ENCODE data around the gene RGMA. TPM values are rescaled to one million over a fixed set of nuclear protein-coding genes. Genes with fewer than 3 reads are reported as not detected.

Gene RGMA, protein sequence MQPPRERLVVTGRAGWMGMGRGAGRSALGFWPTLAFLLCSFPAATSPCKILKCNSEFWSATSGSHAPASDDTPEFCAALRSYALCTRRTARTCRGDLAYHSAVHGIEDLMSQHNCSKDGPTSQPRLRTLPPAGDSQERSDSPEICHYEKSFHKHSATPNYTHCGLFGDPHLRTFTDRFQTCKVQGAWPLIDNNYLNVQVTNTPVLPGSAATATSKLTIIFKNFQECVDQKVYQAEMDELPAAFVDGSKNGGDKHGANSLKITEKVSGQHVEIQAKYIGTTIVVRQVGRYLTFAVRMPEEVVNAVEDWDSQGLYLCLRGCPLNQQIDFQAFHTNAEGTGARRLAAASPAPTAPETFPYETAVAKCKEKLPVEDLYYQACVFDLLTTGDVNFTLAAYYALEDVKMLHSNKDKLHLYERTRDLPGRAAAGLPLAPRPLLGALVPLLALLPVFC
- polyA plus RNA-seq (2013, experiment 1 of 2) = 36.5 TPM
- polyA plus RNA-seq (2013, experiment 2 of 2) = 41.0 TPM

DNA sequence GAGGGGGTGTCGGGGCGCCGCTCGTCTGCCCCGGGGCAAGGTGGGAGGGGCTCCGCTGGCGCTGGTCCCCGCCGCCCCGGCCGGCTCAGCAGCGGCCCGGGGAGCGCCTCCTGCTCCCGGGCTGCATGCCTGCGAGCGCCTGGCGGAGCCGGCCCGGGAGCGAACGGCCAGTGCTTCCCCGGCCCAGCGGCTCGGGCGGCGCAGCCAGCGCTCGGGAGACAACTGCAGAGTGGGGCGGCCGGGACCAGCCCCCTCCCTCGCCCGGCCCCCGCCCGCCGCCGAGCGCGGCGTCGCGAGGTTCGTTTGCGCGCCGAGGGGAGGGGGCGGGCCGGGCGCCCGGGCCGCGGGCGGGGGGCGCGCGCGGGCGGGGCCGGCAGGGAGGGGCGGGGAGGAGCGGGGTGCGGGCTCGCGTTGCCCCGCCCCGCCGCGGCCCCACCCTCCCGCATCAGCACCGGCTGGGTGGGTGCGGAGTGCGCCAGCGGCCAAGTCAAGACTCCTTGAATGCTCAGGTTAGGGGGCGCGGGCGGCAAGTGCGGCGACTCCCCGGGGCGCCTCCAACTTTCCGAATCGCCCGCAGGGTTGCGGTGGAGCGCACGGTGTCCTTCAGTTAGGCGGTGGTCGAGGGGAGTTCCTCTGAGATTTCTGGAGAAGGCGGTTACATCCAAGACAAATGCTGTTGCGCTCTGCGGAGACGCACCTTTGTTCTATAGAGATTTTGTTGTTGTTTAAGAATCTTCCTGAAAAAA lies at the start of gene RGMA:
Gene RGMA (minus strand): TSS at position 231 of the 746 bp plus-strand sequence. CDS start 279 bp downstream, outside the sequence.
- peaks cover 74% of the 10 kb centered on the region for H3K27me3 ChIP-seq (ENCODE audit: insufficient read depth, low read length)
- H3K9ac ChIP-seq (ENCODE audit: low read depth, low read length) = peak within 1 kb of the TSS; percentile 17
- no peaks in the 10 kb centered on the region for H3K9me3 ChIP-seq (ENCODE audit: insufficient read depth, low read depth, low read length)
- under 1% methylated on average over 63 of the region's 92 CpGs for WGBS
- no peaks in the 10 kb centered on the region for H3K36me3 ChIP-seq (ENCODE audit: insufficient read depth, low read length)
- H3K27ac ChIP-seq (ENCODE audit: low read depth, low read length) = peak within 1 kb of the TSS; percentile 41; the same call in 1 of the 2 replicates
- peak within 1 kb of the TSS; percentile 68 for H3K4me3 ChIP-seq (ENCODE audit: low read length)
- H3K4me1 ChIP-seq (ENCODE audit: insufficient read depth, low read length) = peaks cover 14% of the 10 kb centered on the region; the same call in 1 of the 2 replicates

DNA sequence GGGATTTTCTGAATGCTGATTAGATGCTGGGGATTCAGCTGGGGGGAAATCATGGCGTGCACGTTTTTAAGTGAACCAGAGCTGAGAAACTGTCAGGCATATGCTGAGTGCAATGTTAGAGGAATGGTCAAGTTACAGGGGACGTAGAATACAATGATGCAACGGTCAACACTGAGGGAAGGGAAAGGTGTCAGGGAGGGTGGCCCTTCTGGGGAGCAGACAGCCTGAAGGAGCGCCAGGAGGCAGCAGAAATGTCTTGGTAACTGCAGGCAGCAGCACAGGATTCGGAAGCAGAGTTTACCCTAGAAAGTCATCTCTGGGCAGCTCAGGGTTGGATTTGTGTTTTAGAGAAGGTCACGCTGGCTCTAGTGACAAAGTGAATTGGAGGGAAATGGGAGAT lies 47.6 kb upstream of the RGMA start:
- H3K9ac ChIP-seq (ENCODE audit: low read depth, low read length) = no peak overlapping the region
- H3K27me3 ChIP-seq (ENCODE audit: insufficient read depth, low read length) = peaks cover 23% of the 10 kb centered on the region
- H3K9me3 ChIP-seq (ENCODE audit: insufficient read depth, low read depth, low read length) = no peaks in the 10 kb centered on the region
- H3K4me3 ChIP-seq (ENCODE audit: low read length) = no peak overlapping the region
- WGBS = 43% methylated on average over 7 of the region's 7 CpGs
- no peaks in the 10 kb centered on the region for H3K36me3 ChIP-seq (ENCODE audit: insufficient read depth, low read length)
- no peak overlapping the region for H3K27ac ChIP-seq (ENCODE audit: low read depth, low read length)
- H3K4me1 ChIP-seq (ENCODE audit: insufficient read depth, low read length) = peaks cover 12% of the 10 kb centered on the region

DNA sequence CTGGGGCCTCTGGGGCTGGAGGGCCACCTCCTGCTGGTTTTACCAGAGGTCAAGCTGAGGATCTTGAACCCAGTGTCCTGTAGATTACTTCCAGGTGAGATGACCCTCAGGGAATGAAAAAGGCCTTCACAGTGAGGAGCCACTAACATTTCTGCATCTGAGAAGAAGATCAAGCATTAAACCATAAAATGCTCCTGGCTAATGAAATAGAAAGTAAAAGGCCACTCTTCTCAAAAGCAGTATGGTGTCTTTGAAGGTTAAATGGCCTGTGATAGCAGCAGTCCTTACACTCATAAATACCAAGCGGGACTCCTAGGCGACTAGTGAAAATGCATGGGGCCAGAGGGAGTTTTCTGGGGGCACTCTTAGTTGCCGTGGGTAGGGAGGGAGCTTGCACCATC lies 47.0 kb upstream of the RGMA start:
- H3K27me3 ChIP-seq (ENCODE audit: insufficient read depth, low read length) = peaks cover 23% of the 10 kb centered on the region
- H3K27ac ChIP-seq (ENCODE audit: low read depth, low read length) = no peak overlapping the region
- H3K4me3 ChIP-seq (ENCODE audit: low read length) = no peak overlapping the region
- no peaks in the 10 kb centered on the region for H3K9me3 ChIP-seq (ENCODE audit: insufficient read depth, low read depth, low read length)
- peaks cover 12% of the 10 kb centered on the region for H3K4me1 ChIP-seq (ENCODE audit: insufficient read depth, low read length)
- H3K9ac ChIP-seq (ENCODE audit: low read depth, low read length) = no peak overlapping the region
- no peaks in the 10 kb centered on the region for H3K36me3 ChIP-seq (ENCODE audit: insufficient read depth, low read length)
- WGBS = 0% methylated on average over 2 of the region's 3 CpGs

GRCh38 chr15:93135459-93135858 lies 46.4 kb upstream of the RGMA start:
- H3K27me3 ChIP-seq (ENCODE audit: insufficient read depth, low read length) = peaks cover 23% of the 10 kb centered on the region
- H3K9ac ChIP-seq (ENCODE audit: low read depth, low read length) = no peak overlapping the region
- no peak overlapping the region for H3K27ac ChIP-seq (ENCODE audit: low read depth, low read length)
- no peak overlapping the region for H3K4me3 ChIP-seq (ENCODE audit: low read length)
- peaks cover 12% of the 10 kb centered on the region for H3K4me1 ChIP-seq (ENCODE audit: insufficient read depth, low read length)
- no peaks in the 10 kb centered on the region for H3K9me3 ChIP-seq (ENCODE audit: insufficient read depth, low read depth, low read length)
- 88% methylated on average over 3 of the region's 3 CpGs for WGBS
- no peaks in the 10 kb centered on the region for H3K36me3 ChIP-seq (ENCODE audit: insufficient read depth, low read length)

GRCh38 chr15:93131485-93132095 lies 42.6 kb upstream of the RGMA start:
- Histone ChIP-seq H3K9ac (ENCODE audit: low read depth, low read length) (no peak overlapping the region), H3K27ac (ENCODE audit: low read depth, low read length) (no peak overlapping the region), H3K4me3 (ENCODE audit: low read length) (no peak overlapping the region), H3K4me1 (ENCODE audit: insufficient read depth, low read length) (peaks cover 12% of the 10 kb centered on the region), H3K9me3 (ENCODE audit: insufficient read depth, low read depth, low read length) (no peaks in the 10 kb centered on the region), H3K36me3 (ENCODE audit: insufficient read depth, low read length) (no peaks in the 10 kb centered on the region), H3K27me3 (ENCODE audit: insufficient read depth, low read length) (peaks cover 9% of the 10 kb centered on the region)
- 93% methylated on average over 8 of the region's 10 CpGs for WGBS

DNA sequence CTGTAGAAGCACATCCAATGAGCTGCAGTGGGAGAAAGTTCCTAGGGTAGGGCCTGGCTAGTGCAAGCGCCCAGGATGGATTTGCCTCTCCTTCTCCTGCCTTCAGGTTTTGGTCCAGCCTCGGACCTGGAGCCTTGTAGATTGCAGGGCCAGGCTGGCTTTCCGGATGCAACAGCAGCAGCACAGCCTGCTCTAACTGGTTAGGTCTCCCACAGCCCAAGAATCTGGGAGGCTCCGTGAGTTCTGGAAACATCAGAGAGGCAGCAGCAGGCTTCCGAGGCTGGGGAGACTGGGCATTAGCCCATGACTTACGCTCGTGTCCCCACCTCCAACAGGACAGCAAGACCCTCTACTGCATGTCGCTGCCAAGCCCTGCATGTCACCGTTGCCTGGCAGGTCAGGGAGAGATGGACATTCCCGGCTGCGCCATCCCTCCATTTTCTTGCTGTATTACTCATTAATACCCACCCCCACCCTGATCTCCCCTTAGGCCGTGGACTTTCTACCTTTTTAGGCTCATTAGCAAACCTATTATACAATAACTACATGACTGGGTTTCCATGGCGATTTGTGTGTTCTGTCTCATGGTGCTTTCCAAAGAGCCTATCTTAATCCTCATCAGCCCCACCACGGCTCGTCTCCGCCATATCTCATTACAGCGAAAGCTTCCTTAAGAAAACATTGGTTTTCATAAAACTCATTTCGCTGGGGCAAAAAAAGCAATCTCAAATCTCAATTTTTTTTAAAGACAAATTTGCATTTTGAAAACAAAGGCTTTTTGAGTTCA lies 40.9 kb upstream of the RGMA start:
- Histone ChIP-seq H3K4me3 (ENCODE audit: low read length) (no peak overlapping the region), H3K4me1 (ENCODE audit: insufficient read depth, low read length) (peaks cover 4% of the 10 kb centered on the region; the same call in 1 of the 2 replicates), H3K27ac (ENCODE audit: low read depth, low read length) (no peak overlapping the region), H3K9ac (ENCODE audit: low read depth, low read length) (no peak overlapping the region), H3K27me3 (ENCODE audit: insufficient read depth, low read length) (peaks cover 7% of the 10 kb centered on the region; the same call in 1 of the 2 replicates), H3K9me3 (ENCODE audit: insufficient read depth, low read depth, low read length) (no peaks in the 10 kb centered on the region), H3K36me3 (ENCODE audit: insufficient read depth, low read length) (no peaks in the 10 kb centered on the region)
- 88% methylated on average over 18 of the region's 18 CpGs for WGBS

DNA sequence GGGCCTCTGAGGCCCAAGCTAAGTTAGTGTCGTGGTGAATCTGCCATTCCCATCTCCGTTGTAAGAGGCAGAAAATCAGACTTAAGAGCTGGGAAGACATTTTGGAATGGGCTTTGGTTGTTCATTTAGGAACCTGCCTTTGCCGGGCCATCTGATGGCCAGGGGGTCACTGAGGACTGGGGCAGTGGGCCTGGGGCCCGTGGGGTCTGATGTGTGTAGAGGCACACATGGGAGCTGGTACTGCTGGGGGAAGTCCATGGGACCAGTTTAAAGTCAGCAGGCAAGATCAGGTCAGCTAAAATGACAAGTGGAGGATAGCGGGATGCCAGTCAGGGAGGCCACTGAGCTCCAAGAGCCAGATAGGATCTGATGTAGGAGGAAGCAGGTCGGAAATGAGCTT lies 38.3 kb upstream of the RGMA start:
- Histone ChIP-seq H3K27ac (ENCODE audit: low read depth, low read length) (no peak overlapping the region), H3K27me3 (ENCODE audit: insufficient read depth, low read length) (no peaks in the 10 kb centered on the region)
- 87% methylated on average over 6 of the region's 6 CpGs for WGBS

DNA sequence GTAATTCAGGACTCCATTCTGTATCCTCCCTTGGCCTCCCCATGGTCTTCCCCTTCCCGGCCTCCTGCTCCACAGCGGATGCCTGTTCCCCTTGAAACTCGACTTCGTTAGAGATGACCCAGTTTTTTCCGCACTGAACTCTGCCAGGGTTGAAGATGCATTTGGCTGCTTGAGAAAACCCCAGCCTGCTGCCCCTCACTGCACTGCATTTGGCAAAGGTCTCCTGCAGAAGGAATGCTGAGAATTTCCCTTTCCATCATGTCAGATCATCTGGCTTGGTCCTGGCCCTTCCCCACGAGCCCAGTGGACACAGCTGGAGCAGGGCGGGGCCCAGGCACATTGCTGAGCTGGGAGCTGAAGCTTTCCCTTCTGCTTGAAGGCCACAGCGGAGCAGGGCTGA lies 37.6 kb upstream of the RGMA start:
- Histone ChIP-seq H3K9me3 (ENCODE audit: insufficient read depth, low read depth, low read length) (no peaks in the 10 kb centered on the region), H3K9ac (ENCODE audit: low read depth, low read length) (no peak overlapping the region), H3K27me3 (ENCODE audit: insufficient read depth, low read length) (no peaks in the 10 kb centered on the region), H3K4me1 (ENCODE audit: insufficient read depth, low read length) (no peaks in the 10 kb centered on the region; the same call in 1 of the 2 replicates), H3K4me3 (ENCODE audit: low read length) (no peak overlapping the region), H3K36me3 (ENCODE audit: insufficient read depth, low read length) (no peaks in the 10 kb centered on the region), H3K27ac (ENCODE audit: low read depth, low read length) (no peak overlapping the region)
- 90% methylated on average over 8 of the region's 8 CpGs for WGBS

More for the DNA sequence above, 38.3 kb upstream of the RGMA start:
- H3K36me3 ChIP-seq (ENCODE audit: insufficient read depth, low read length) = no peaks in the 10 kb centered on the region
- H3K4me3 ChIP-seq (ENCODE audit: low read length) = no peak overlapping the region
- no peaks in the 10 kb centered on the region for H3K9me3 ChIP-seq (ENCODE audit: insufficient read depth, low read depth, low read length)
- H3K9ac ChIP-seq (ENCODE audit: low read depth, low read length) = no peak overlapping the region
- H3K4me1 ChIP-seq (ENCODE audit: insufficient read depth, low read length) = no peaks in the 10 kb centered on the region; the same call in 1 of the 2 replicates

- Histone ChIP-seq H3K4me3 (ENCODE audit: low read length) (no peak overlapping the region), H3K27ac (ENCODE audit: low read depth, low read length) (no peak overlapping the region), H3K4me1 (ENCODE audit: insufficient read depth, low read length) (no peaks in the 10 kb centered on the region; the same call in 1 of the 2 replicates), H3K9ac (ENCODE audit: low read depth, low read length) (no peak overlapping the region), H3K27me3 (ENCODE audit: insufficient read depth, low read length) (no peaks in the 10 kb centered on the region), H3K9me3 (ENCODE audit: insufficient read depth, low read depth, low read length) (no peaks in the 10 kb centered on the region), H3K36me3 (ENCODE audit: insufficient read depth, low read length) (no peaks in the 10 kb centered on the region)
- WGBS = 97% methylated on average over 3 of the region's 3 CpGs
Observed at GRCh38 chr15:93126148-93126547, 37.1 kb upstream of the RGMA start.

DNA sequence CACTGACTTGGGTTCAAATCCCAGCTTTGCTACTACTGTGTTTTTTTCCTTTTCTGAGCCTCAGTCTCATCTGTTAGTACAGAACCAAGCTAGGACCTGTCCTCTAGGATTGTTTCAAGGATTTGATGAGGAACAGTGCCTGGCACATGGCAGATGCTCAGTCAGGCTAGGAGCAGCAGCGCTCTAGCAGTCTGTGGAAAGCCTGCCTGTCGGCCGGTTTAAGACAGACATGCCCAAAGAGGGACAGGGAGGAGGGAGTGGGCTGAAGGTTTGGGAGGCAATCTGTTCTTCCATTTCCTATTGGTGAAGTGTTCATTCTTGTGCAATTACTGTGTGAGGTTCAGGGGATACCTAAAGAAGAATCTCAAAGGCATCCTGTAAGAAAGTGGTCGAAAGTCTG lies 35.1 kb upstream of the RGMA start:
- no peaks in the 10 kb centered on the region for H3K27me3 ChIP-seq (ENCODE audit: insufficient read depth, low read length)
- no peak overlapping the region for H3K4me3 ChIP-seq (ENCODE audit: low read length)
- no peaks in the 10 kb centered on the region for H3K36me3 ChIP-seq (ENCODE audit: insufficient read depth, low read length)
- no peak overlapping the region for H3K9ac ChIP-seq (ENCODE audit: low read depth, low read length)
- H3K9me3 ChIP-seq (ENCODE audit: insufficient read depth, low read depth, low read length) = no peaks in the 10 kb centered on the region
- no peaks in the 10 kb centered on the region for H3K4me1 ChIP-seq (ENCODE audit: insufficient read depth, low read length)
- WGBS = 89% methylated on average over 4 of the region's 4 CpGs
- H3K27ac ChIP-seq (ENCODE audit: low read depth, low read length) = no peak overlapping the region
